Esophagus squamous epithelium (tissue), 5 donors: Measurements from ENCODE around the gene CPSF6. TPM values are rescaled to one million over a fixed set of nuclear protein-coding genes. Genes with fewer than 3 reads are reported as not detected.
"Not testable (repeated sequence)": the region's sequence is repeated elsewhere in the genome, so short reads cannot be mapped to it uniquely, and the experiment has no call there.

Experiments used
- DNase-seq: peaks from one replicate; lab custom pipeline; 2025; lab: John Stamatoyannopoulos, UW
- H3K27ac ChIP-seq, 4 donors: fragments of 200-600 bp; sonication (generic); one replicate each; pipeline ENCODE4 v1.5.1; 2016 to 2019; ENCODE audit warnings: mild to moderate bottlenecking in 1 of 4
- H3K27me3 ChIP-seq, 4 donors: fragments of 200-600 bp; sonication (generic); 1 replicate in 3 of 4; 2 replicates in 1 of 4; pipeline versions ENCODE4 v1.5.1 to v1.6.0; 2017 to 2021; ENCODE audit warnings: antibody characterized with exemption in 1 of 4
- H3K36me3 ChIP-seq, 3 donors: fragments of 200-600 bp; sonication (generic); one replicate each; pipeline ENCODE4 v1.5.1; 2016 to 2019
- H3K4me1 ChIP-seq, 3 donors: fragments of 200-600 bp; sonication (generic); one replicate each; pipeline ENCODE4 v1.5.1; 2017 to 2019
- H3K4me3 ChIP-seq, 4 donors: fragments of 200-600 bp; sonication (generic); 1 replicate in 3 of 4; 2 replicates in 1 of 4; pipeline ENCODE4 v1.5.1; 2016 to 2019; ENCODE audit warnings: mild to moderate bottlenecking in 2 of 4, moderate library complexity in 1 of 4
- H3K9me3 ChIP-seq, 3 donors: fragments of 200-600 bp; sonication (generic); one replicate each; pipeline ENCODE4 v1.5.1; 2016 to 2019
- CTCF ChIP-seq, 6 experiments: fragments of 450-650 bp in 4 of 6; fragments of 200-600 bp in 2 of 6; sonication (generic) in 2 of 6; IDR thresholded peaks; one replicate each; pipeline ENCODE4 v1.5.1; 2016 to 2019; ENCODE audit warnings: antibody characterized with exemption in 6 of 6, mild to moderate bottlenecking in 4 of 6, moderate library complexity in 4 of 6
- POLR2A ChIP-seq, 4 donors: fragments of 450-650 bp; IDR thresholded peaks; one replicate each; pipeline ENCODE4 v1.6.1; 2017; ENCODE audit warnings: antibody characterized with exemption in 4 of 4, mild to moderate bottlenecking in 4 of 4, moderate library complexity in 3 of 4
- WGBS, 2 donors: methylation state at CpG; one replicate each; pipeline ENCODE4 v1.1.5; 2018; 5-methylcytosine and 5-hydroxymethylcytosine counted together
- intact Hi-C: fragments of 100-400 bp; cut with DNase I; formaldehyde crosslinking; loops from one replicate; pipeline ENCODE4 v1.15.0; 2022
- total RNA-seq, 4 donors: library from RNA; depleted of rRNA; stranded (reverse); fragments of >200 nt; gene quantifications; one replicate each; pipeline ENCODE4 v1.1.0, GENCODE V29; 2016
- donor health status: DM: yes; HTN: yes; CAD: no.

The CPSF6 gene
- total RNA-seq, 4 donors from 2014 or later = 16.5 to 34.3 (median 20.5) TPM

GRCh38 chr12:69265205-69265604 is 25.8 kb downstream of the CPSF6 start:
- no peak overlapping the region for H3K4me3 ChIP-seq
- no peak for TF ChIP-seq CTCF (IDR thresholded peaks at IDR 0.05)
- TF ChIP-seq POLR2A (IDR thresholded peaks at IDR 0.05) = no peak
- intact Hi-C loops = no loop called here
- no peaks in the 10 kb centered on the region for H3K9me3 ChIP-seq
- H3K36me3 ChIP-seq = peaks cover 3 to 70% (median 12%) of the 10 kb centered on the region in 3 donors
- WGBS, 2 donors = 93 to 96% methylated on average over 3 of the region's 3 CpGs
- no peak overlapping the region for H3K27ac ChIP-seq
- DNase-seq = no peak
- no peaks in the 10 kb centered on the region for H3K27me3 ChIP-seq
- H3K4me1 ChIP-seq = peaks cover 0 to 7% (median 0%) of the 10 kb centered on the region in 3 donors

- H3K27me3 ChIP-seq, H3K27ac ChIP-seq, H3K4me1 ChIP-seq, intact Hi-C loops, H3K4me3 ChIP-seq, DNase-seq, H3K9me3 ChIP-seq: not testable (repeated sequence)
- peaks cover 3 to 68% (median 8%) of the 10 kb centered on the region in 3 donors for H3K36me3 ChIP-seq
- 82 to 87% methylated on average over 5 to 7 of the region's 8 CpGs for WGBS, 2 donors
These were observed 26.3 kb downstream of the CPSF6 start for GRCh38 chr12:69265633-69266032.

DNA sequence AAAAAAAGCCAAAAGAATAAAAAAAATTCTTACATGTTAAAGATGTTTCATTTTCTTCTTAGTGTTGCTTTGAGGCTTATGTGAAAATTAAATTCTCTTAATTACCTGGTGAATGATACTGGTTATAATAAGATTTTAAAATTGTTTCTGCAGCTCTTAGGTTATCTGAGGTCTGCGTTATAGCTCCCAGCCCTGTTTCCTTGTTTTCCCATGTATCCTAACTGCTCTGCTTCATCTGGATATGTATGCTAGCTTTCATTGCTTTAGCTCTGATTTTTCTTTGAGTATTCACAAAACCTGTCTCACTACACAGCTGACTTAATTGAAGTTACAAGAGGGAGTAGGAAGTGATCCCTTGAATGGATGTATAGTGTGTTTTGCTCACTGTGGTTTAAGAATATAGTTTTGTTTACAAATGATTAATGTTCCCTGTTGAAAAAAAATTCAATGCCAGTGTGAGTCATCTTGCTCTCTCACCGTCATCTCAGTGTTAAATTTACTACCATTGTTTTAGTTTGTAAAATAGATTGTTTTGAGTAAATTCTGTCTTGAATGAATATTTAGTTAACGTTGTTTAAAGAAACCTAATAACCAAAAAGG is 26.8 kb downstream of the CPSF6 start:
- 44 to 49% methylated on average over 3 of the region's 3 CpGs for WGBS, 2 donors
- H3K27me3 ChIP-seq = no peaks in the 10 kb centered on the region
- intact Hi-C loops = no loop called here
- no peaks in the 10 kb centered on the region for H3K9me3 ChIP-seq
- no peak overlapping the region for H3K27ac ChIP-seq
- H3K36me3 ChIP-seq = peaks cover 3 to 67% (median 7%) of the 10 kb centered on the region in 3 donors
- DNase-seq = no peak
- TF ChIP-seq POLR2A (IDR thresholded peaks at IDR 0.05) (no peak), CTCF (IDR thresholded peaks at IDR 0.05) (no peak)
- H3K4me3 ChIP-seq = no peak overlapping the region
- H3K4me1 ChIP-seq = peaks cover 0 to 7% (median 0%) of the 10 kb centered on the region in 3 donors

DNA sequence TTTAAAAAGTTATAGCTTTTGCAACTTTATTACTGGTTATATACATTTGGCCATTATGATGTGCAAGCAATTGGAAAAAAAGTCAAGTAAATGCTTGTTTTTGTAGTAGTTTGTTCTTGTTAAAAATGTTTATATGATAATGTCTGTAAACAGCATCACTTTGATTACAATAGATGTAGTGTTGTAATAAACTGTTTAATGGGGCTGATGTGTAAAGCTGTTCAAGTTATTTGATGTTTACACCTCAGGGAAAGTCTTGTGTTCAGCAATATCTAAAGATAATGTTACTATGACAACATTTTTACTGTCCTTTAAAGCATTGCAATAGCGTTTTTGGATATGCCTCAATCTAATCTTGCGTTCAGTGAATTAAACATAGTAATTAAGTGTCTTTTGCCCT is 30.4 kb downstream of the CPSF6 start:
- TF ChIP-seq POLR2A (IDR thresholded peaks at IDR 0.05) = no peak
- TF ChIP-seq CTCF (IDR thresholded peaks at IDR 0.05) = no peak
- no peak for DNase-seq
- H3K27ac ChIP-seq = no peak overlapping the region
- no peaks in the 10 kb centered on the region for H3K27me3 ChIP-seq
- peaks cover 0 to 31% (median 0%) of the 10 kb centered on the region in 3 donors for H3K36me3 ChIP-seq
- intact Hi-C loops = no loop called here
- no peak overlapping the region for H3K4me3 ChIP-seq
- no peaks in the 10 kb centered on the region for H3K9me3 ChIP-seq
- peaks cover 0 to 7% (median 0%) of the 10 kb centered on the region in 3 donors for H3K4me1 ChIP-seq
- WGBS, 2 donors = 85 to 89% methylated on average over 2 of the region's 2 CpGs

DNA sequence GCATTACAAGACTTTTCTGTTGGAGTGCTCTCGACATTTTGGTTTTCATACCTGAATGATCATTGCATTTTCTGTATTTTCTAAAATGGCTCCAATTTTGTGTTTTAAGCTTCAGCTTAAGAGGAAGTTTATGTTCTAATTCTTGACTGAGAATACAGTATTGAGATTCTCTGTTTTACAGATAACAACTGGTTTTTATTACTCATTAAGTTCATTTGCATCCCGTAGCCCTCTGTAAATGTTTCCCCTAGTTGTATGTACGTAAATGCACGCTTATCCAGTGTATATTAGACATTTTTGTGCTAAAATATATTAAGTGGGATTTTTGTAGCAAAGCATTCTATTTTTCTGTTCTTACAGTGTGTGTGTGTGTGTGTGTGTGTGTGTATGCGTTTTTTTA is 33.1 kb downstream of the CPSF6 start:
- no peak for DNase-seq
- H3K4me3 ChIP-seq = no peak overlapping the region
- H3K27me3 ChIP-seq = no peaks in the 10 kb centered on the region
- intact Hi-C loops = no loop called here
- 85 to 92% methylated on average over 5 of the region's 5 CpGs for WGBS, 2 donors
- no peaks in the 10 kb centered on the region for H3K9me3 ChIP-seq
- H3K27ac ChIP-seq = no peak overlapping the region
- H3K4me1 ChIP-seq = peaks cover 0 to 8% (median 0%) of the 10 kb centered on the region in 3 donors
- no peak for TF ChIP-seq POLR2A (IDR thresholded peaks at IDR 0.05)
- no peak for TF ChIP-seq CTCF (IDR thresholded peaks at IDR 0.05)
- peaks cover 0 to 20% (median 0%) of the 10 kb centered on the region in 3 donors for H3K36me3 ChIP-seq
